Neural cell (in vitro differentiated cells): Measurements from ENCODE around the gene PLEKHM3. TPM values are rescaled to one million over a fixed set of nuclear protein-coding genes. Genes with fewer than 3 reads are reported as not detected.

Source experiments
- H2AFZ ChIP-seq: fragments of 200-600, 300-800 bp; sonication (generic), shearing (Covaris generic); 2 replicates; pipeline ENCODE4 v1.6.0; 2014; ENCODE audit warnings: low read depth, mild to moderate bottlenecking, antibody characterized with exemption, low read length, moderate library complexity
- H3F3A ChIP-seq: fragments of 200-600 bp; shearing (Covaris generic); 2 replicates; pipeline ENCODE4 v1.6.1; 2016; ENCODE audit warnings: mild to moderate bottlenecking, moderate library complexity, mixed read lengths, antibody characterized with exemption, low read length; ENCODE audit not compliant: insufficient read depth, poor library complexity, severe bottlenecking
- H3K27ac ChIP-seq: fragments of 200-600, 300-800 bp; sonication (generic), shearing (Covaris generic); 2 replicates; pipeline ENCODE4 v1.5.1; 2014; ENCODE audit warnings: mild to moderate bottlenecking, low read length, moderate library complexity
- H3K27me3 ChIP-seq: fragments of 300-800, 200-600 bp; sonication (generic), shearing (Covaris generic); 2 replicates; pipeline ENCODE4 v1.6.0; 2014; ENCODE audit warnings: mild to moderate bottlenecking, low read depth, low read length, moderate library complexity; ENCODE audit not compliant: insufficient read depth
- H3K36me3 ChIP-seq: fragments of 300-800, 200-600 bp; sonication (generic), shearing (Covaris generic); 2 replicates; pipeline ENCODE4 v1.5.1; 2014; ENCODE audit warnings: mild to moderate bottlenecking, antibody characterized with exemption, low read length, moderate library complexity; ENCODE audit not compliant: insufficient read depth
- H3K4me2 ChIP-seq: fragments of 300-800, 200-600 bp; sonication (generic), shearing (Covaris generic); 2 replicates; pipeline ENCODE4 v1.6.0; 2014; ENCODE audit warnings: mild to moderate bottlenecking, low read length
- H3K4me3 ChIP-seq: fragments of 300-800, 200-600 bp; sonication (generic), shearing (Covaris generic); 2 replicates; pipeline ENCODE4 v1.5.1; 2014; ENCODE audit warnings: mild to moderate bottlenecking, low read length, moderate library complexity
- H3K79me2 ChIP-seq: fragments of 200-600 bp; shearing (Covaris generic); replicated peaks from 2 replicates; pipeline ENCODE4 v1.6.0; 2014; ENCODE audit warnings: mild to moderate bottlenecking, low read length, moderate library complexity; ENCODE audit not compliant: insufficient read depth
- H3K9ac ChIP-seq: fragments of 300-800, 200-600 bp; sonication (generic), shearing (Covaris generic); 2 replicates; pipeline ENCODE4 v1.6.1; 2016; ENCODE audit warnings: mild to moderate bottlenecking, low read length, mixed read lengths
- H3K9me2 ChIP-seq: fragments of 200-600 bp; shearing (Covaris generic); 2 replicates; pipeline ENCODE4 v1.6.1; 2016; ENCODE audit warnings: mild to moderate bottlenecking, low read length, mixed read lengths; ENCODE audit not compliant: insufficient read depth
- H3K9me3 ChIP-seq: fragments of 200-600, 300-800 bp; sonication (generic), shearing (Covaris generic); 2 replicates; pipeline ENCODE4 v1.6.1; 2016; ENCODE audit warnings: mild to moderate bottlenecking, mixed run types, low read length, moderate library complexity, mixed read lengths
- H4K20me1 ChIP-seq: fragments of 200-600 bp; shearing (Covaris generic); 2 replicates; pipeline ENCODE4 v1.6.1; 2016; ENCODE audit warnings: mild to moderate bottlenecking, mixed run types; ENCODE audit not compliant: insufficient read depth
- CTCF ChIP-seq: fragments of 450-650 bp; IDR thresholded peaks from 2 replicates; pipeline ENCODE4 v1.5.1; 2014; ENCODE audit warnings: antibody characterized with exemption, mild to moderate bottlenecking, moderate library complexity; ENCODE audit not compliant: poor library complexity, severe bottlenecking
- EP300 ChIP-seq: fragments of 450-650 bp; conservative IDR thresholded peaks from 2 replicates; pipeline ENCODE4 v1.6.1; 2014; ENCODE audit warnings: antibody characterized with exemption, mild to moderate bottlenecking, moderate library complexity; ENCODE audit not compliant: poor library complexity, severe bottlenecking
- EZH2 ChIP-seq: fragments of 200-600, 300-800 bp; shearing (Covaris generic), sonication (generic); IDR thresholded peaks from 2 replicates; pipeline ENCODE4 v1.6.1; 2014; ENCODE audit warnings: antibody characterized with exemption, low read length, borderline replicate concordance, mild to moderate bottlenecking; ENCODE audit not compliant: insufficient read depth, poor library complexity, severe bottlenecking
- MXI1 ChIP-seq: fragments of 450-650 bp; conservative IDR thresholded peaks from 2 replicates; pipeline ENCODE4 v1.6.1; 2014; ENCODE audit warnings: antibody characterized with exemption, mild to moderate bottlenecking; ENCODE audit not compliant: poor library complexity, severe bottlenecking
- POLR2AphosphoS5 ChIP-seq: IDR thresholded peaks from 2 replicates; pipeline ENCODE4 v1.6.1; 2012
- RAD21 ChIP-seq: fragments of 450-650 bp; conservative IDR thresholded peaks from 2 replicates; pipeline ENCODE4 v1.6.1; 2014; ENCODE audit warnings: antibody characterized with exemption, mild to moderate bottlenecking, moderate library complexity
- SMC3 ChIP-seq: fragments of 450-650 bp; conservative IDR thresholded peaks from 2 replicates; pipeline ENCODE4 v1.6.1; 2014; ENCODE audit warnings: antibody characterized with exemption, mild to moderate bottlenecking, moderate library complexity; ENCODE audit not compliant: poor library complexity
- TAF1 ChIP-seq: IDR thresholded peaks from 2 replicates; pipeline ENCODE4 v1.6.1; 2012; ENCODE audit warnings: low read depth
- polyA plus RNA-seq: library from polyadenylated mRNA; depleted of rRNA; stranded (reverse); fragments of >200 nt; gene quantifications from 2 replicates; pipeline ENCODE4 v1.2.3, GENCODE V29; 2014
- TF ChIP-seq, protein P1 (sequence below): IDR thresholded peaks from 2 replicates; pipeline ENCODE4 v1.6.1; 2012; ENCODE audit warnings: borderline replicate concordance

Gene PLEKHM3
- polyA plus RNA-seq, 1 donor from 2014 or later = 13.4 TPM

DNA sequence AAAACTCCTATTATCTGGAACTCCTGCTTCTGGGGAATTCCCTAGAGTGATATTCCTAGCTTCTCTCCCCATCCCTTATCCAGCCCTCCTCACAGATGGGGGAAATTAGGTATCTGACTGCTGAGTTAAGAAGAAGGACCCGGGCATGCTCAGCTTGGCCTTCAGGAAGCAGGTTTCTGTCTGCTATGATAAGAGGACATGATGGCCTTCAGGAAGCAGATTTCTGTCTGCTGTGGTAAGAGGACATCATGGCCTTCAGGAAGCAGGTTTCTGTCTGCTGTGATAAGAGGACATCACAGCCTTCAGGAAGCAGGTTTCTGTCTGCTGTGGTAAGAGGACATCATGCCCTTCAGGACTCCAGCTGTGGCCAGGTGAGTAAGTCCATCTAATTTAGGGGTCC, 65.2 kb downstream of the PLEKHM3 start:
- no peak overlapping the region for H3K9ac ChIP-seq
- no peaks in the 10 kb centered on the region for H3K9me2 ChIP-seq
- no peak overlapping the region for H3K27ac ChIP-seq
- H3K4me3 ChIP-seq = no peak overlapping the region
- H3K9me3 ChIP-seq = no peaks in the 10 kb centered on the region
- no peak overlapping the region for H2AFZ ChIP-seq
- no peaks in the 10 kb centered on the region for H3K27me3 ChIP-seq
- no peak overlapping the region for H3K4me2 ChIP-seq
- no peaks in the 10 kb centered on the region for H3K79me2 ChIP-seq
- TF ChIP-seq POLR2AphosphoS5 = no peak
- no peak for TF ChIP-seq MXI1
- TF ChIP-seq, protein P1, sequence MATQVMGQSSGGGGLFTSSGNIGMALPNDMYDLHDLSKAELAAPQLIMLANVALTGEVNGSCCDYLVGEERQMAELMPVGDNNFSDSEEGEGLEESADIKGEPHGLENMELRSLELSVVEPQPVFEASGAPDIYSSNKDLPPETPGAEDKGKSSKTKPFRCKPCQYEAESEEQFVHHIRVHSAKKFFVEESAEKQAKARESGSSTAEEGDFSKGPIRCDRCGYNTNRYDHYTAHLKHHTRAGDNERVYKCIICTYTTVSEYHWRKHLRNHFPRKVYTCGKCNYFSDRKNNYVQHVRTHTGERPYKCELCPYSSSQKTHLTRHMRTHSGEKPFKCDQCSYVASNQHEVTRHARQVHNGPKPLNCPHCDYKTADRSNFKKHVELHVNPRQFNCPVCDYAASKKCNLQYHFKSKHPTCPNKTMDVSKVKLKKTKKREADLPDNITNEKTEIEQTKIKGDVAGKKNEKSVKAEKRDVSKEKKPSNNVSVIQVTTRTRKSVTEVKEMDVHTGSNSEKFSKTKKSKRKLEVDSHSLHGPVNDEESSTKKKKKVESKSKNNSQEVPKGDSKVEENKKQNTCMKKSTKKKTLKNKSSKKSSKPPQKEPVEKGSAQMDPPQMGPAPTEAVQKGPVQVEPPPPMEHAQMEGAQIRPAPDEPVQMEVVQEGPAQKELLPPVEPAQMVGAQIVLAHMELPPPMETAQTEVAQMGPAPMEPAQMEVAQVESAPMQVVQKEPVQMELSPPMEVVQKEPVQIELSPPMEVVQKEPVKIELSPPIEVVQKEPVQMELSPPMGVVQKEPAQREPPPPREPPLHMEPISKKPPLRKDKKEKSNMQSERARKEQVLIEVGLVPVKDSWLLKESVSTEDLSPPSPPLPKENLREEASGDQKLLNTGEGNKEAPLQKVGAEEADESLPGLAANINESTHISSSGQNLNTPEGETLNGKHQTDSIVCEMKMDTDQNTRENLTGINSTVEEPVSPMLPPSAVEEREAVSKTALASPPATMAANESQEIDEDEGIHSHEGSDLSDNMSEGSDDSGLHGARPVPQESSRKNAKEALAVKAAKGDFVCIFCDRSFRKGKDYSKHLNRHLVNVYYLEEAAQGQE = no peak
- TF ChIP-seq EP300 = no peak
- TF ChIP-seq EZH2 = no peak
- no peak for TF ChIP-seq TAF1
- TF ChIP-seq CTCF = no peak
- no peak for TF ChIP-seq RAD21
- TF ChIP-seq SMC3 = no peak
- no peaks in the 10 kb centered on the region for H4K20me1 ChIP-seq
- no peaks in the 10 kb centered on the region for H3F3A ChIP-seq
- H3K36me3 ChIP-seq = no peaks in the 10 kb centered on the region

- Histone ChIP-seq H3K9ac (no peak overlapping the region), H3K9me3 (no peaks in the 10 kb centered on the region), H3K36me3 (no peaks in the 10 kb centered on the region), H3K4me3 (no peak overlapping the region), H2AFZ (no peak overlapping the region), H3F3A (no peaks in the 10 kb centered on the region), H3K27ac (no peak overlapping the region), H3K4me2 (no peak overlapping the region), H3K79me2 (no peaks in the 10 kb centered on the region), H4K20me1 (no peaks in the 10 kb centered on the region), H3K9me2 (no peaks in the 10 kb centered on the region), H3K27me3 (no peaks in the 10 kb centered on the region)
- TF ChIP-seq CTCF (no peak), EP300 (no peak), POLR2AphosphoS5 (no peak), RAD21 (no peak), EZH2 (no peak), TAF1 (no peak), MXI1 (no peak), SMC3 (no peak)
- TF ChIP-seq, protein P1 = no peak
Measured at GRCh38 chr2:207956771-207957170, 68.6 kb downstream of the PLEKHM3 start.
